Measurements from ENCODE around the gene HSCB.

Gene HSCB

DNA sequence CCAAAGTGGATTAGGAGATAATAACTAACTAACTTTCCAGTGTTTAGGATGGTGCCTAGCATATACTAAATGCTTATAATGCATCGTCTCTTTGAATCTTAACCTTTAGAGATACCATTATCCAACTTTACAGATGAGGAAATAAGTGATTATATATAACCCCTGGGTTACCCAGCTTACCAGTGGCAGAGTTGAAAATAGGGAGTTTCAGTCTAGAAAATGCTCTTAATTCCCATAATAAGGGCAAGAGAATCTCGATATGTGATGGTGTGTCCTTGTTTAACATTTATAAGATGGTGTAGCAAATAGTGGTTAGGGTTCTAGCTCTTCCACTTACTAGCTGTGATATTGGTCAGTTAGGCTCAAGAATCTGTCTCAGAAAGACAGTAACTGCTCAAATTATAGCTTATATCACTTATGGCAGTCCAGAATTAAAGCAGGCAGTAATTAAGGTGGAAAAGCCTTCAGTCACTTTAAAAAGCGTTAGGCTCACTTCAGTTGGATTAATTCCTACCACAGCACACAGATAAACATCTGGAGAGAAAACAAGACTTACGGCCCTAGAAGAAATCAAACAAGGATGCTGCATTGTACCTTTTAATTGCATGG, 52.2 kb downstream of the HSCB start:
- H3K4ac ChIP-seq (ENCODE audit: low read depth, low read length): no peak overlapping the region
- no peak overlapping the region for H2BK15ac ChIP-seq (replicated peaks; ENCODE audit: low read depth)
- no peak overlapping the region for H2BK5ac ChIP-seq (ENCODE audit: low read length)
- no peak overlapping the region for H4K8ac ChIP-seq (ENCODE audit: low read depth, low read length)
- no peak overlapping the region for H3K4me2 ChIP-seq (ENCODE audit: low read length)
- H3K18ac ChIP-seq (ENCODE audit: low read length): no peak overlapping the region
- no peak overlapping the region for H3K23ac ChIP-seq (ENCODE audit: low read length)
- no peak overlapping the region for H3K9ac ChIP-seq (ENCODE audit: low read length)
- no peak overlapping the region for H2AK5ac ChIP-seq (ENCODE audit: low read length)
- no peak overlapping the region for H3K4me3 ChIP-seq (ENCODE audit: low read length)
- no CpG with 5 or more reads among the region's 4 CpGs for WGBS (ENCODE audit: extremely low coverage, insufficient coverage, low lambda C conversion rate)
- no peaks in the 10 kb centered on the region for H3K27me3 ChIP-seq (ENCODE audit: insufficient read depth, low read length, poor library complexity)
- H3K79me2 ChIP-seq (ENCODE audit: control insufficient read depth, insufficient read depth, low read length): peaks cover 20% of the 10 kb centered on the region
- H3K56ac ChIP-seq (ENCODE audit: low read length): no peak overlapping the region
- no peak overlapping the region for H2BK120ac ChIP-seq (ENCODE audit: low read depth, low read length)
- peaks cover 8% of the 10 kb centered on the region for H3K79me1 ChIP-seq (ENCODE audit: low read length)
- H3K4me1 ChIP-seq (ENCODE audit: control insufficient read depth, low read depth, low read length): no peaks in the 10 kb centered on the region
- H3K27ac ChIP-seq (ENCODE audit: low read depth, low read length): no peak overlapping the region
- H3K36me3 ChIP-seq (ENCODE audit: control insufficient read depth, insufficient read depth, low read length): peaks cover 13% of the 10 kb centered on the region
- no peak for DNase-seq
- no peak overlapping the region for H4K5ac ChIP-seq (ENCODE audit: low read length)

DNA sequence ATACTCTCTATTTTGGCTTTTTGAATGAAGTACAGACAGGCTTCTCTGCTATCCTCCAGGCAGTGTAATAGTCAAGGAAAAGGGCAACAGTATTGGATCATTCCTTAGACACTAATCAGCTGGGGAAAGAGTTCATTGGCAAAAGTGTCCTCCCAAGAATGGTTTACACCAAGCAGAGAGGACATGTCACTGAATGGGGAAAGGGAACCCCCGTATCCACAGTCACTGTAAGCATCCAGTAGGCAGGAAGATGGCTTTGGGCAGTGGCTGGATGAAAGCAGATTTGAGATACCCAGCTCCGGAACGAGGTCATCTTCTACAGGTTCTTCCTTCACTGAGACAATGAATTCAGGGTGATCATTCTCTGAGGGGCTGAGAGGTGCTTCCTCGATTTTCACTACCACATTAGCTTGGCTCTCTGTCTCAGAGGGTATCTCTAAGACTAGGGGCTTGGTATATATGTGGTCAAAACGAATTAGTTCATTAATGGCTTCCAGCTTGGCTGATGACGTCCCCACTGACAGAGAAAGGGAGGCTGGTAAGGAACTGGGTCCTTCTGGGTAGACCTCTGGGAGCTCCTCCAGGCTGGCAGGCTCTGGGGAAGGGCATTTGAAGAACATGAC, 53.3 kb downstream of the HSCB start:
- no peak overlapping the region for H3K18ac ChIP-seq (ENCODE audit: low read length)
- no peak overlapping the region for H3K4me2 ChIP-seq (ENCODE audit: low read length)
- no CpG with 5 or more reads among the region's 6 CpGs for WGBS (ENCODE audit: extremely low coverage, insufficient coverage, low lambda C conversion rate)
- H2BK5ac ChIP-seq (ENCODE audit: low read length): no peak overlapping the region
- H3K79me1 ChIP-seq (ENCODE audit: low read length): peaks cover 8% of the 10 kb centered on the region
- H4K8ac ChIP-seq (ENCODE audit: low read depth, low read length): no peak overlapping the region
- H3K27ac ChIP-seq (ENCODE audit: low read depth, low read length): no peak overlapping the region
- DNase-seq: no peak
- no peak overlapping the region for H2BK15ac ChIP-seq (replicated peaks; ENCODE audit: low read depth)
- H3K27me3 ChIP-seq (ENCODE audit: insufficient read depth, low read length, poor library complexity): no peaks in the 10 kb centered on the region
- H4K5ac ChIP-seq (ENCODE audit: low read length): no peak overlapping the region
- no peak overlapping the region for H2AK5ac ChIP-seq (ENCODE audit: low read length)
- H2BK120ac ChIP-seq (ENCODE audit: low read depth, low read length): no peak overlapping the region
- peaks cover 13% of the 10 kb centered on the region for H3K36me3 ChIP-seq (ENCODE audit: control insufficient read depth, insufficient read depth, low read length)
- H3K9ac ChIP-seq (ENCODE audit: low read length): no peak overlapping the region
- no peak overlapping the region for H3K56ac ChIP-seq (ENCODE audit: low read length)
- H3K79me2 ChIP-seq (ENCODE audit: control insufficient read depth, insufficient read depth, low read length): peaks cover 31% of the 10 kb centered on the region
- no peak overlapping the region for H3K4ac ChIP-seq (ENCODE audit: low read depth, low read length)
- H3K23ac ChIP-seq (ENCODE audit: low read length): no peak overlapping the region
- H3K4me3 ChIP-seq (ENCODE audit: low read length): no peak overlapping the region
- no peaks in the 10 kb centered on the region for H3K4me1 ChIP-seq (ENCODE audit: control insufficient read depth, low read depth, low read length)

DNA sequence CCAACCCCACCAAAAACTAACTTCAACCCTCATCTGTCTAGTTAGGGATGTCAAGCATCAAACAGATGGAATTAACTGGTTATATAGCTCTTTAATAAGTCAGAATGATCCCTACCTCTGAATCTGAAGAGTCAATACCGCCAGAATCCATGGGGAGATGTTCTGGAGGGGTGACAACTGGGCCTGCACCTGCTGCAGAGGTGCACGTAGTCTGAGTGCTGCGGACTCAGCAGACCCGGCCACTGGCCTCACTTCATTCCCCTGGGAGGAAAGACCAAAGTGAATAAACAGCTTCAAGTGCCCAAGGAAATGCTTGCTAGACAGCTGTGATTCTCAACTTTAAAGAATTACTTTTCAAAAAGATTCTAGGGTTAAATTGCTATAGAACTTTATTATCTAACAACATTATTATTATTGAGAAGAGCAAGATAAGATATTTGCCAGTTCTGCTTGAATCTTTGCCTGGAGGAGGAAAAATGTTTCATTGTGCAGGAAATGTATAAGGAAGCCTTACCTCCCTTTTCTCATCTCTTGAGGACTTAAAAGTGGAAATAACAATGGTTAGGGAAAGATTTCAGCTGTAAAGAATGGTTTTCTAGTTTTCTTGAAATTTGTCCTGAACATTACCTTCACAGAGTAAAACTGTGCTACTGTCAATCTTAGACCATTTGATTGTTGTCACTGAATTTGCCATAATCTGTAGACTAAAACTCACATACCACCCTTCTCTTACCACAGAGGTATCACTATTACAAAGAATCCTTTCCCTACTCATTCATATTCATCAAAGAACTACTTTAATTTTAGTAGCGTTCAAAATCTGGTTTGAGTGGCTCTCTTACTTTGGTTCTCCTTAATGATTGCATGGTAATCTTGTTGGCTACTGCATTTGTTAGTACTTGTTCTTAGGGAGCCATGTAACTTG, 54.4 kb downstream of the HSCB start:
- H3K36me3 ChIP-seq (ENCODE audit: control insufficient read depth, insufficient read depth, low read length): peaks cover 13% of the 10 kb centered on the region

DNA sequence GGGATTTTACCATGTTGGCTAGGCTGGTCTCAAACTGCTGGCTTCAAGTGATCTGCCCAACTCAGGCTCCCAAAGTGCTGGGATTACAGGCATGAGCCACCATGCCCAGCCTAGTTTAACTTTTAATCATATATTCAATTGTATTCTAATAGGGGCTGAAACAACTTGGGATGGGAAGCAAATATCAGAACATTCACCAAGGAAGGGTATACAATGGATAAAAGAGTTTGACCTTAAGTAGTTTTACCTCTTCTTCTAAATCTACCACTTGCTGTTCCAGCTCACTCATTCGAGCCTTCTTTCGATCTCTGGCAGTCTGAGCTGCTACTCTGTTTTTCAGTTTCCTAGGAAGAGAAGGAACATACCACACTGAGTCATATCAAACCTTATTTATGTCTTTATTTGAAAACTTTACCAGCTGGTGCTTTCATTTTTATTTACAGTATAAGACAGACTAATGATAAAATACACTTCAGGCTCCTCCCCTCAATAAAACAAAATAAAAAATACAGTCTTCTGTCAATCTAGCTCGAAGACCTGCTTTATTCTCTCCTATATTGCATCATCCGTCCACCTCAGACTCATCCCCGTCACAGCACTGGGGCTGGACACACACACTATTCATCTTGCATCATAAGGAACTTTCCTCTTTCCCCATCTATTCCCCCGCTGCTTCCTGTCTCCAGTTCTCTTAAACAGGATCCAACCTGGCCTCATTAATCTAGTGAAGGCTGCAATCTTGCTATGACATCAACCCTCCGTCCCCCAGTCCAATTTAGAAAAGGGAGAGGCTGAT, 57.2 kb downstream of the HSCB start:
- peak overlapping the region; percentile 100 for H3K4ac ChIP-seq (ENCODE audit: low read depth, low read length)
- no peak overlapping the region for H2BK120ac ChIP-seq (ENCODE audit: low read depth, low read length)
- no peak overlapping the region for H2BK15ac ChIP-seq (replicated peaks; ENCODE audit: low read depth)
- no peak overlapping the region for H4K5ac ChIP-seq (ENCODE audit: low read length)
- no peak overlapping the region for H4K8ac ChIP-seq (ENCODE audit: low read depth, low read length)
- peak overlapping the region; percentile 91 for H3K18ac ChIP-seq (ENCODE audit: low read length)
- peaks cover 8% of the 10 kb centered on the region for H3K79me1 ChIP-seq (ENCODE audit: low read length)
- peak overlapping the region; percentile 99 for H3K9ac ChIP-seq (ENCODE audit: low read length)
- peak overlapping the region; percentile 69 for H3K4me3 ChIP-seq (ENCODE audit: low read length)
- H3K56ac ChIP-seq (ENCODE audit: low read length): peak overlapping the region; percentile 96
- peak overlapping the region; percentile 54 for H3K23ac ChIP-seq (ENCODE audit: low read length)
- no peaks in the 10 kb centered on the region for H3K27me3 ChIP-seq (ENCODE audit: insufficient read depth, low read length, poor library complexity)
- WGBS (ENCODE audit: extremely low coverage, insufficient coverage, low lambda C conversion rate): no CpG with 5 or more reads among the region's 7 CpGs
- H3K36me3 ChIP-seq (ENCODE audit: control insufficient read depth, insufficient read depth, low read length): peaks cover 13% of the 10 kb centered on the region
- peaks cover 33% of the 10 kb centered on the region for H3K79me2 ChIP-seq (ENCODE audit: control insufficient read depth, insufficient read depth, low read length)
- H2AK5ac ChIP-seq (ENCODE audit: low read length): peak overlapping the region; percentile 91
- H3K4me2 ChIP-seq (ENCODE audit: low read length): peak overlapping the region; percentile 73
- peak overlapping the region; percentile 12 for H2BK5ac ChIP-seq (ENCODE audit: low read length)
- peak; percentile 74 for DNase-seq
- H3K27ac ChIP-seq (ENCODE audit: low read depth, low read length): no peak overlapping the region
- H3K4me1 ChIP-seq (ENCODE audit: control insufficient read depth, low read depth, low read length): peaks cover 3% of the 10 kb centered on the region

More for the DNA sequence above, 54.4 kb downstream of the HSCB start:
- Histone ChIP-seq H3K79me1 (ENCODE audit: low read length) (peaks cover 8% of the 10 kb centered on the region), H3K4ac (ENCODE audit: low read depth, low read length) (no peak overlapping the region), H3K4me3 (ENCODE audit: low read length) (no peak overlapping the region), H3K27ac (ENCODE audit: low read depth, low read length) (no peak overlapping the region), H2BK5ac (ENCODE audit: low read length) (no peak overlapping the region), H4K5ac (ENCODE audit: low read length) (no peak overlapping the region), H2BK120ac (ENCODE audit: low read depth, low read length) (no peak overlapping the region), H3K4me2 (ENCODE audit: low read length) (no peak overlapping the region), H3K4me1 (ENCODE audit: control insufficient read depth, low read depth, low read length) (no peaks in the 10 kb centered on the region), H3K9ac (ENCODE audit: low read length) (no peak overlapping the region), H3K56ac (ENCODE audit: low read length) (no peak overlapping the region), H3K23ac (ENCODE audit: low read length) (no peak overlapping the region), H4K8ac (ENCODE audit: low read depth, low read length) (no peak overlapping the region), H3K79me2 (ENCODE audit: control insufficient read depth, insufficient read depth, low read length) (peaks cover 33% of the 10 kb centered on the region), H2AK5ac (ENCODE audit: low read length) (no peak overlapping the region), H3K27me3 (ENCODE audit: insufficient read depth, low read length, poor library complexity) (no peaks in the 10 kb centered on the region), H3K18ac (ENCODE audit: low read length) (no peak overlapping the region), H2BK15ac (replicated peaks; ENCODE audit: low read depth) (no peak overlapping the region)
- WGBS (ENCODE audit: extremely low coverage, insufficient coverage, low lambda C conversion rate): no CpG with 5 or more reads among the region's 5 CpGs
- DNase-seq: no peak

DNA sequence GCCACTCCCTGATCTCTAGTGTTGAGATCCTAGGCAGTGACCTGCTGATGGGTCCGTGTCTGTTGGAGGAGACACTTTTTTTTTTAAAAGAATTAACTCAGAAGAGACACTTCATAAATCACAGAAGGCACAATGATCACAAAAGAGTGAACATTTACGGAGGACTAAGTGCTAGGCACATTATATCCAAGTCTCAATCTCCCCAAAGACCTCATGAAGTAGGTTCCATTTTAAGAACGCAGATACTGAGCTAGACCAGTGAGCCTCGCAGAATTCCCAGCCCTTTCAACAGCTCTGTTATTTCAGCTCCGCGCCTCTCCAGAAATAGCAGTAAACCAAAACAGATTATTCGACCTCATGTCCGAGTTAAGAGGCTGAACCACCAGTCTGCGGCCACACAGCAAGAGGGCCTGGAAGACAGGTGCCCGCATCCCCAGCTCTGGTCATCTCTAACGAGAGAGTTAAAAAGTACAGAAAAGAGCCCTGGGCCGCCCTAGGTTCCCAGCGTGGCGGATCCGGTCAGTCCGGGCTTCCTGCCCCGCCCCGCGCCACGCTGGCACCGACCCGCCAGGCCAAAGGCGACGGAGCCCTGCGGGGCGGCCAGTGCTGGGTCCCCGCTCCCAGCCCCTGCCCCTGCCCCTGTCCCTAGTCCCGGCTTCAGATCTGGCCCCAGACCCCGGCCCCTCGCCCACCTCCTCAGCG, 57.9 kb downstream of the HSCB start:
- Histone ChIP-seq H3K4me2 (ENCODE audit: low read length) (peak overlapping the region; percentile 63), H3K4me1 (ENCODE audit: control insufficient read depth, low read depth, low read length) (peaks cover 3% of the 10 kb centered on the region), H3K9ac (ENCODE audit: low read length) (peak overlapping the region; percentile 99), H2AK5ac (ENCODE audit: low read length) (peak overlapping the region; percentile 91), H2BK120ac (ENCODE audit: low read depth, low read length) (peak overlapping the region; percentile 69), H3K4me3 (ENCODE audit: low read length) (peak overlapping the region; percentile 69), H4K5ac (ENCODE audit: low read length) (no peak overlapping the region), H3K4ac (ENCODE audit: low read depth, low read length) (peak overlapping the region; percentile 100), H3K79me2 (ENCODE audit: control insufficient read depth, insufficient read depth, low read length) (peaks cover 33% of the 10 kb centered on the region), H4K8ac (ENCODE audit: low read depth, low read length) (peak overlapping the region; percentile 91), H3K23ac (ENCODE audit: low read length) (peak overlapping the region; percentile 54), H3K18ac (ENCODE audit: low read length) (peak overlapping the region; percentile 91), H3K27ac (ENCODE audit: low read depth, low read length) (peak overlapping the region; percentile 69), H3K36me3 (ENCODE audit: control insufficient read depth, insufficient read depth, low read length) (peaks cover 13% of the 10 kb centered on the region), H3K27me3 (ENCODE audit: insufficient read depth, low read length, poor library complexity) (no peaks in the 10 kb centered on the region), H2BK5ac (ENCODE audit: low read length) (peak overlapping the region; percentile 88), H3K79me1 (ENCODE audit: low read length) (peaks cover 8% of the 10 kb centered on the region), H2BK15ac (replicated peaks; ENCODE audit: low read depth) (no peak overlapping the region), H3K56ac (ENCODE audit: low read length) (peak overlapping the region; percentile 96)
- peak; percentile 70 for DNase-seq
- no CpG with 5 or more reads among the region's 31 CpGs for WGBS (ENCODE audit: extremely low coverage, insufficient coverage, low lambda C conversion rate)

Data from mesendoderm (in vitro differentiated cells).